Testis (tissue), 3 donors: ENCODE results near the gene KLHL2. TPM values are rescaled to one million over a fixed set of nuclear protein-coding genes. Genes with fewer than 3 reads are reported as not detected.

Experiments used
- DNase-seq: peaks from one replicate; pipeline ENCODE4 v3.0.0-alpha.2; 2019
- H3K27ac ChIP-seq, 2 donors: fragments of 200-600 bp; sonication (generic); one replicate each; pipeline ENCODE4 v1.5.1; 2019
- H3K27me3 ChIP-seq: fragments of 200-600 bp; sonication (generic); one replicate; pipeline ENCODE4 v1.5.1; 2019
- H3K36me3 ChIP-seq: fragments of 200-600 bp; sonication (generic); one replicate; pipeline ENCODE4 v1.5.1; 2017; ENCODE audit warnings: low read depth; ENCODE audit errors: missing control alignments
- H3K4me1 ChIP-seq: fragments of 200-600 bp; sonication (generic); one replicate; pipeline ENCODE4 v1.5.1; 2019
- H3K4me3 ChIP-seq, 2 donors: fragments of 200-600 bp; sonication (generic); one replicate each; pipeline ENCODE4 v1.5.1; 2017 to 2019
- H3K9me3 ChIP-seq: fragments of 200-600 bp; sonication (generic); one replicate; pipeline ENCODE4 v1.5.1; 2017
- CTCF ChIP-seq, 3 experiments: fragments of 450-650 bp in 2 of 3; fragments of 200-600 bp in 1 of 3; sonication (generic) in 1 of 3; IDR thresholded peaks; one replicate each; pipeline ENCODE4 v1.5.1; 2016 to 2019; ENCODE audit warnings: antibody characterized with exemption in 3 of 3, mild to moderate bottlenecking in 2 of 3, moderate library complexity in 1 of 3
- POLR2A ChIP-seq: fragments of 450-650 bp; IDR thresholded peaks from one replicate; pipeline ENCODE4 v1.6.1; 2017; ENCODE audit warnings: antibody characterized with exemption, mild to moderate bottlenecking, moderate library complexity
- WGBS, 2 donors: methylation state at CpG; one replicate each; pipeline ENCODE4 v1.1.5; 2018; 5-methylcytosine and 5-hydroxymethylcytosine counted together
- intact Hi-C: fragments of 100-400 bp; cut with DNase I; formaldehyde crosslinking; loops from one replicate; pipeline ENCODE4 v1.15.1; 2023; ENCODE audit warnings: low total_unique reads
- polyA plus RNA-seq: library from polyadenylated mRNA; stranded (reverse); fragments of 350-450 nt; fragmentation: Illumina TruSeq; extraction: RNeasy Lipid Tissue Mini Kit (QIAGEN cat#74804); gene quantifications from one replicate; pipeline ENCODE4 v1.2.3, GENCODE V29; 2014; ENCODE audit warnings: low read depth, low replicate concordance; ENCODE audit not compliant: insufficient read depth
- total RNA-seq, 2 donors: library from RNA; depleted of rRNA; stranded (reverse); fragments of >200 nt; gene quantifications; one replicate each; pipeline ENCODE4 v1.2.3, GENCODE V29; 2016

KLHL2 gene
- total and polyA plus RNA-seq, 3 donors from 2014 or later: 14.7 to 26.7 (median 20.9) TPM

GRCh38 chr4:165192500-165192898 is 14.9 kb upstream of the KLHL2 start:
- H3K4me1 ChIP-seq: no peaks in the 10 kb centered on the region
- no peak overlapping the region for H3K27ac ChIP-seq
- H3K36me3 ChIP-seq: no peaks in the 10 kb centered on the region
- no peak for TF ChIP-seq POLR2A
- TF ChIP-seq CTCF (IDR thresholded peaks at IDR 0.05): no peak
- no peaks in the 10 kb centered on the region for H3K27me3 ChIP-seq
- no peaks in the 10 kb centered on the region for H3K9me3 ChIP-seq
- no peak for DNase-seq
- whole genome bisulfite sequencing, 2 donors: 89 to 100% methylated on average over 1 of the region's 1 CpG
- intact Hi-C loops: no loop called here
- no peak overlapping the region for H3K4me3 ChIP-seq

- no peaks in the 10 kb centered on the region for H3K9me3 ChIP-seq
- H3K27me3 ChIP-seq: no peaks in the 10 kb centered on the region
- DNase-seq: no peak
- WGBS, 2 donors: 79 to 92% methylated on average over 4 of the region's 4 CpGs
- intact Hi-C loops: no loop called here
- no peak for TF ChIP-seq POLR2A
- TF ChIP-seq CTCF (IDR thresholded peaks at IDR 0.05): no peak
- H3K4me1 ChIP-seq: no peaks in the 10 kb centered on the region
- H3K4me3 ChIP-seq: no peak overlapping the region
- H3K27ac ChIP-seq: no peak overlapping the region
- H3K36me3 ChIP-seq: no peaks in the 10 kb centered on the region
Observed at GRCh38 chr4:165192956-165193355, 14.4 kb upstream of the KLHL2 start.

- Histone ChIP-seq H3K36me3 (no peaks in the 10 kb centered on the region), H3K27me3 (no peaks in the 10 kb centered on the region), H3K4me3 (no peak overlapping the region), H3K27ac (no peak overlapping the region), H3K4me1 (no peaks in the 10 kb centered on the region), H3K9me3 (no peaks in the 10 kb centered on the region)
- intact Hi-C loops: no loop called here
- TF ChIP-seq POLR2A (no peak), CTCF (IDR thresholded peaks at IDR 0.05) (no peak)
- DNase-seq: no peak
- WGBS, 2 donors: 90 to 100% methylated on average over 1 of the region's 1 CpG
Observed at GRCh38 chr4:165194368-165194767, 13.0 kb upstream of the KLHL2 start.

GRCh38 chr4:165198329-165198728 is 9.0 kb upstream of the KLHL2 start:
- Histone ChIP-seq H3K4me1 (no peaks in the 10 kb centered on the region), H3K27me3 (no peaks in the 10 kb centered on the region), H3K27ac (no peak overlapping the region), H3K36me3 (no peaks in the 10 kb centered on the region), H3K4me3 (no peak overlapping the region), H3K9me3 (no peaks in the 10 kb centered on the region)
- WGBS, 2 donors: 81 to 93% methylated on average over 1 of the region's 1 CpG
- intact Hi-C loops: no loop called here
- no peak for TF ChIP-seq POLR2A
- TF ChIP-seq CTCF (IDR thresholded peaks at IDR 0.05): no peak
- DNase-seq: no peak

GRCh38 chr4:165199286-165199685 is 8.1 kb upstream of the KLHL2 start:
- H3K9me3 ChIP-seq: no peaks in the 10 kb centered on the region
- no peak overlapping the region for H3K4me3 ChIP-seq
- no peak overlapping the region for H3K27ac ChIP-seq
- no peaks in the 10 kb centered on the region for H3K27me3 ChIP-seq
- H3K36me3 ChIP-seq: no peaks in the 10 kb centered on the region
- intact Hi-C loops: no loop called here
- TF ChIP-seq POLR2A (no peak), CTCF (IDR thresholded peaks at IDR 0.05) (no peak)
- DNase-seq: no peak
- H3K4me1 ChIP-seq: no peaks in the 10 kb centered on the region
